GM12878 (cell line): ENCODE data around the gene TRRAP. TPM values are rescaled to one million over a fixed set of nuclear protein-coding genes. Genes with fewer than 3 reads are reported as not detected.
A peak's percentile ranks its signal among the peaks of the same experiment; 100 is the strongest.

ENCODE experiments used
- ATAC-seq: fragments of 200-7000 bp; cut with Tn5 transposase; 3 replicates; pipeline ENCODE4 v1.9.1; 2020; ENCODE audit warnings: mild to moderate bottlenecking, moderate library complexity
- BruUV-seq: library from RNA; stranded (reverse); fragments of 400-500 nt; replicated peaks from 2 replicates; lab custom pipeline; 2021; lab: Mats Ljungman, UMichigan
- CTCF ChIA-PET: fragments of 300-600 bp; sonication (Branson Sonifier 250); formaldehyde crosslinking; extraction: SDS; loops from one replicate; lab custom pipeline; 2021; ENCODE audit warnings: inconsistent platforms; lab: Yijun Ruan, JAX
- POLR2A ChIA-PET: fragments of 350-600 bp; formaldehyde crosslinking; extraction: SDS; loops from one replicate; lab custom pipeline; 2021; ENCODE audit warnings: inconsistent platforms; lab: Charles Lee
- RAD21 ChIA-PET: fragments of 300-600 bp; sonication (Branson Sonifier 250); formaldehyde crosslinking; loops from one replicate; lab custom pipeline; 2023; ENCODE audit warnings: antibody characterized with exemption; ENCODE audit not compliant: unreplicated experiment; lab: Charles Lee
- SMC1A ChIA-PET: fragments of 300-600 bp; sonication (Branson Sonifier 250); formaldehyde crosslinking; loops from one replicate; lab custom pipeline; 2023; ENCODE audit not compliant: unreplicated experiment, uncharacterized antibody; lab: Charles Lee
- DNase-seq: peaks from one replicate; pipeline ENCODE4 v3.0.0-alpha.2; 2011; ENCODE audit warnings: low read depth, low spot score
- FAIRE-seq: peaks from 3 replicates; lab custom pipeline; 2011; peaks lifted over from hg19 to GRCh38; lab: Jason Lieb, UNC
- H2AFZ ChIP-seq: 2 replicates; pipeline ENCODE4 v1.6.0; 2011; ENCODE audit warnings: low read depth, low read length, control low read depth; ENCODE audit not compliant: control insufficient read depth
- H3K27ac ChIP-seq: 2 replicates; pipeline ENCODE4 v1.5.1; 2011; ENCODE audit warnings: control low read depth; ENCODE audit not compliant: control insufficient read depth, insufficient read depth
- H3K27me3 ChIP-seq, 2 experiments: replicated peaks in 1 of 2; 2 replicates each; pipeline versions ENCODE4 v1.6.0 to v1.6.1; 2011; ENCODE audit warnings: low read length in 1 of 2; ENCODE audit not compliant: control insufficient read depth in 2 of 2, insufficient read depth in 2 of 2
- H3K36me3 ChIP-seq, 2 experiments: 2 replicates each; pipeline ENCODE4 v1.5.1; 2011; ENCODE audit warnings: low read length in 1 of 2; ENCODE audit not compliant: control insufficient read depth in 2 of 2, insufficient read depth in 2 of 2
- H3K4me1 ChIP-seq: 2 replicates; pipeline ENCODE4 v1.6.1; 2011; ENCODE audit warnings: mild to moderate bottlenecking, low read length, moderate library complexity, mixed read lengths; ENCODE audit not compliant: control insufficient read depth, insufficient read depth
- H3K4me2 ChIP-seq: 2 replicates; pipeline ENCODE4 v1.6.0; 2011; ENCODE audit warnings: control low read depth; ENCODE audit not compliant: control insufficient read depth, insufficient read depth
- H3K4me3 ChIP-seq: fragments of 200-600 bp; sonication (generic); 2 replicates; pipeline ENCODE4 v1.5.1; 2016
- H3K79me2 ChIP-seq: 2 replicates; pipeline ENCODE4 v1.6.0; 2011; ENCODE audit warnings: low read length; ENCODE audit not compliant: control insufficient read depth, insufficient read depth
- H3K9ac ChIP-seq: 2 replicates; pipeline ENCODE4 v1.8.0; 2011; ENCODE audit warnings: low read length, control low read depth, mixed read lengths; ENCODE audit not compliant: control insufficient read depth, insufficient read depth
- H3K9me3 ChIP-seq: replicated peaks from 3 replicates; pipeline ENCODE4 v1.5.1; 2011; ENCODE audit warnings: mild to moderate bottlenecking, low read length; ENCODE audit not compliant: control insufficient read depth, insufficient read depth
- H4K20me1 ChIP-seq: 2 replicates; pipeline ENCODE4 v1.6.0; 2011; ENCODE audit not compliant: control insufficient read depth, insufficient read depth
- EP300 ChIP-seq, 2 experiments: fragments of 150-350 bp in 1 of 2; IDR thresholded peaks; 2 replicates each; pipeline ENCODE4 v1.6.1; 2011 to 2012; ENCODE audit warnings: low read depth in 2 of 2, low read length in 2 of 2, borderline replicate concordance in 1 of 2, improper control_type of control experiment in 1 of 2, inconsistent platforms in 1 of 2; ENCODE audit not compliant: control insufficient read depth in 1 of 2
- RB1 ChIP-seq: fragments of 450-650 bp; formaldehyde crosslinking; IDR thresholded peaks from 2 replicates; pipeline ENCODE4 v1.6.1; 2017; ENCODE audit warnings: mild to moderate bottlenecking, borderline replicate concordance
- RBBP5 ChIP-seq: fragments of 200-600 bp; sonication (generic); conservative IDR thresholded peaks from 2 replicates; pipeline ENCODE4 v1.6.1; 2016
- WGBS: methylation state at CpG from one replicate; pipeline ENCODE4 v1.1.6; 2016; ENCODE audit warnings: low lambda C conversion rate; ENCODE audit not compliant: insufficient replicate concordance, insufficient coverage; ENCODE audit errors: missing lambda C conversion rate; 5-methylcytosine and 5-hydroxymethylcytosine counted together
- in situ Hi-C: fragments of 300-500 bp; cut with MboI; formaldehyde crosslinking; loops from 9 replicates; pipeline ENCODE4 v1.14.3; 2018; ENCODE audit warnings: mixed read lengths
- intact Hi-C: fragments of 100-400 bp; cut with micrococcal nuclease; formaldehyde crosslinking; loops from one replicate; pipeline ENCODE4 v1.14.2; 2022; ENCODE audit not compliant: unreplicated experiment
- polyA plus RNA-seq, 11 experiments: library from polyadenylated mRNA; depleted of rRNA in 4 of 11; unstranded in 6 of 11; stranded (reverse) in 5 of 11; fragments of >200 nt; fragmentation: Nextera tagmentation in 4 of 11; fragmentation: Illumina TruSeq in 1 of 11; extraction: Ambion mirVana in 4 of 11; extraction: Trizol in 1 of 11; gene quantifications; 1 replicate in 1 of 11; 2 replicates in 10 of 11; pipeline versions ENCODE4 v1.2.1 to v1.2.3, GENCODE V29; 2011 to 2016; ENCODE audit warnings: inconsistent platforms in 2 of 11, missing spikeins in 2 of 11, low read depth in 1 of 11
- total RNA-seq, 4 experiments: library from RNA; depleted of rRNA in 3 of 4; stranded (reverse); fragments of >200 nt in 3 of 4; fragmentation: Illumina TruSeq in 1 of 4; extraction: Trizol in 1 of 4; gene quantifications; 2 replicates each; pipeline versions ENCODE4 v1.2.1 to v1.2.3, GENCODE V29; 2013 to 2021
- TF ChIP-seq, protein P1 (sequence below): fragments of 450-650 bp; IDR thresholded peaks from 2 replicates; pipeline ENCODE4 v1.6.1; 2016; ENCODE audit warnings: mild to moderate bottlenecking, moderate library complexity, borderline replicate concordance
- TF ChIP-seq, protein P2 (sequence below): fragments of 450-650 bp; IDR thresholded peaks from 2 replicates; pipeline ENCODE4 v1.6.1; 2017; ENCODE audit warnings: mild to moderate bottlenecking, moderate library complexity
- TF ChIP-seq, protein P3 (sequence below): fragments of 150-350 bp; IDR thresholded peaks from 2 replicates; pipeline ENCODE4 v1.6.1; 2014; ENCODE audit warnings: mild to moderate bottlenecking, low read depth, low read length
- TF ChIP-seq, protein P4 (sequence below): IDR thresholded peaks from 2 replicates; pipeline ENCODE4 v1.6.1; 2012; ENCODE audit warnings: low read length, inconsistent platforms

TRRAP gene
- total and polyA plus RNA-seq, 10 of the 15 experiments (the other 5 are each of a cell fraction or from before 2014, with no cell fraction given) = 1.1 to 39.3 (median 8.5) TPM

DNA sequence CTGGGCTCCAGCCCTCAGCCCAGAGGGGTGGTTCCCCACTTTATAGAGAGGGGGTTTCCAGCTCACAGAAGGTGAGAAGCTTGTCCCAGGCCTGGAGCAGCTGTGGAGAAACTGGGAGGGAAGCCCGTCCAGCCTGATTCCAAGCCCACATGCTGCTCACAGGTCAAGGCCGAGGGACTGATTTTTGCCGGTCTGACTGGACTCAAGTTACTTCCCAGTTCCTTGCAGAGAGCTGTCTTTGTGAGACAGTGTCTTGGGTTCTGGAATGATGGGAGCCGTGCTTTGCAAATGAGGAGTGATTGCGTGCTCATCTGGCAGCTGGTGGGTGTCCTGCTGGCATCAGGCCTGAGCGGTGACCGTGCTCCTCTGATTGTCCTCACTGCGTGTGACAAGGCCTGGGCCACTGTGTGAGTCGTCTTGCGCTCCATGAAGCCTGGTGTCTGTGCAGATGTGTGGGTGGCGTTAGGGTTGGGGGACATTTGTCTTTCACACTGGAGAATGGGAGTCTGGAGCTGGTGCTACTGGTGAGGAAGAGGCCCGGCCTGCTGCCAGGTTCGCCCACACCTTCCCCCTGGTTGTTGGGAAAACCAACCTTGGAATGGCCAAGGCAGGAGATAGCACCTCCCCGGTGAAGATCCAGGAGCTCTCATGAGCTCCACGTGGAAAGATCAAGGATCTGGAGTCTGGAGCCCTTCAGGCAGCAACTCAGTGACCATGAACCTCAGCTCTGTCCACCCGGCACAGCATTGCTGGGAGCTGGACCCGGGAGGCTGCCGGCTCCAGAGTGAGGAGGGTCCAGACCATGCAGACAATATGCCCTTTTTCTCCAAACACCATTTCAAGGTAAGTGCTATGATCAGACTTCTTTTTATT, 136.0 kb downstream of the TRRAP start (continued):
- TF ChIP-seq, protein P1, sequence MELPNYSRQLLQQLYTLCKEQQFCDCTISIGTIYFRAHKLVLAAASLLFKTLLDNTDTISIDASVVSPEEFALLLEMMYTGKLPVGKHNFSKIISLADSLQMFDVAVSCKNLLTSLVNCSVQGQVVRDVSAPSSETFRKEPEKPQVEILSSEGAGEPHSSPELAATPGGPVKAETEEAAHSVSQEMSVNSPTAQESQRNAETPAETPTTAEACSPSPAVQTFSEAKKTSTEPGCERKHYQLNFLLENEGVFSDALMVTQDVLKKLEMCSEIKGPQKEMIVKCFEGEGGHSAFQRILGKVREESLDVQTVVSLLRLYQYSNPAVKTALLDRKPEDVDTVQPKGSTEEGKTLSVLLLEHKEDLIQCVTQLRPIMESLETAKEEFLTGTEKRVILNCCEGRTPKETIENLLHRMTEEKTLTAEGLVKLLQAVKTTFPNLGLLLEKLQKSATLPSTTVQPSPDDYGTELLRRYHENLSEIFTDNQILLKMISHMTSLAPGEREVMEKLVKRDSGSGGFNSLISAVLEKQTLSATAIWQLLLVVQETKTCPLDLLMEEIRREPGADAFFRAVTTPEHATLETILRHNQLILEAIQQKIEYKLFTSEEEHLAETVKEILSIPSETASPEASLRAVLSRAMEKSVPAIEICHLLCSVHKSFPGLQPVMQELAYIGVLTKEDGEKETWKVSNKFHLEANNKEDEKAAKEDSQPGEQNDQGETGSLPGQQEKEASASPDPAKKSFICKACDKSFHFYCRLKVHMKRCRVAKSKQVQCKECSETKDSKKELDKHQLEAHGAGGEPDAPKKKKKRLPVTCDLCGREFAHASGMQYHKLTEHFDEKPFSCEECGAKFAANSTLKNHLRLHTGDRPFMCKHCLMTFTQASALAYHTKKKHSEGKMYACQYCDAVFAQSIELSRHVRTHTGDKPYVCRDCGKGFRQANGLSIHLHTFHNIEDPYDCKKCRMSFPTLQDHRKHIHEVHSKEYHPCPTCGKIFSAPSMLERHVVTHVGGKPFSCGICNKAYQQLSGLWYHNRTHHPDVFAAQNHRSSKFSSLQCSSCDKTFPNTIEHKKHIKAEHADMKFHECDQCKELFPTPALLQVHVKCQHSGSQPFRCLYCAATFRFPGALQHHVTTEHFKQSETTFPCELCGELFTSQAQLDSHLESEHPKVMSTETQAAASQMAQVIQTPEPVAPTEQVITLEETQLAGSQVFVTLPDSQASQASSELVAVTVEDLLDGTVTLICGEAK = no peak

DNA sequence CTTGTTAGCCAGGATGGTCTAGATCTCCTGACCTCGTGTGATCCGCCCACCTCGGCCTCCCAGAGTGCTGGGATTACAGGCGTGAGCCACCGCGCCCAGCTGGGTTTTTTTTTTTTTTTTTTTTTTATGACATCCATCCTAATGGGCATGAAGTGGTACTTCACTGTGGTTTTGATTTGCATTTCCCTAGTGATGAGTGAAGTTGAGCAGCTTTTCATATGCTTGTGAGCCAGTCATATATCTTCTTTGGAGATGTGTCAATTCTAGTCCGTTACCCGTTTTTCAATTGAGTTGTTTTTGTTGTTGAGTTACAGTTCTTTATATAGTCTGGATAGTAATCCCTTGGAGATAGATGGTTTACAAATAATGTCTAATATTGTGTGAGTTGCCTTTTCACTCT, 137.9 kb downstream of the TRRAP start:
- ATAC-seq = no peak
- Histone ChIP-seq H3K4me3 (no peak overlapping the region), H4K20me1 (no peaks in the 10 kb centered on the region)
- TF ChIP-seq EP300 (IDR thresholded peaks at IDR 0.05; ENCODE audit: borderline replicate concordance in 1 of 2, control insufficient read depth in 1 of 2, low read depth in 2 of 2, low read length in 2 of 2) (no peak), RBBP5 (no peak), RB1 (no peak)
- TF ChIP-seq, protein P2, sequence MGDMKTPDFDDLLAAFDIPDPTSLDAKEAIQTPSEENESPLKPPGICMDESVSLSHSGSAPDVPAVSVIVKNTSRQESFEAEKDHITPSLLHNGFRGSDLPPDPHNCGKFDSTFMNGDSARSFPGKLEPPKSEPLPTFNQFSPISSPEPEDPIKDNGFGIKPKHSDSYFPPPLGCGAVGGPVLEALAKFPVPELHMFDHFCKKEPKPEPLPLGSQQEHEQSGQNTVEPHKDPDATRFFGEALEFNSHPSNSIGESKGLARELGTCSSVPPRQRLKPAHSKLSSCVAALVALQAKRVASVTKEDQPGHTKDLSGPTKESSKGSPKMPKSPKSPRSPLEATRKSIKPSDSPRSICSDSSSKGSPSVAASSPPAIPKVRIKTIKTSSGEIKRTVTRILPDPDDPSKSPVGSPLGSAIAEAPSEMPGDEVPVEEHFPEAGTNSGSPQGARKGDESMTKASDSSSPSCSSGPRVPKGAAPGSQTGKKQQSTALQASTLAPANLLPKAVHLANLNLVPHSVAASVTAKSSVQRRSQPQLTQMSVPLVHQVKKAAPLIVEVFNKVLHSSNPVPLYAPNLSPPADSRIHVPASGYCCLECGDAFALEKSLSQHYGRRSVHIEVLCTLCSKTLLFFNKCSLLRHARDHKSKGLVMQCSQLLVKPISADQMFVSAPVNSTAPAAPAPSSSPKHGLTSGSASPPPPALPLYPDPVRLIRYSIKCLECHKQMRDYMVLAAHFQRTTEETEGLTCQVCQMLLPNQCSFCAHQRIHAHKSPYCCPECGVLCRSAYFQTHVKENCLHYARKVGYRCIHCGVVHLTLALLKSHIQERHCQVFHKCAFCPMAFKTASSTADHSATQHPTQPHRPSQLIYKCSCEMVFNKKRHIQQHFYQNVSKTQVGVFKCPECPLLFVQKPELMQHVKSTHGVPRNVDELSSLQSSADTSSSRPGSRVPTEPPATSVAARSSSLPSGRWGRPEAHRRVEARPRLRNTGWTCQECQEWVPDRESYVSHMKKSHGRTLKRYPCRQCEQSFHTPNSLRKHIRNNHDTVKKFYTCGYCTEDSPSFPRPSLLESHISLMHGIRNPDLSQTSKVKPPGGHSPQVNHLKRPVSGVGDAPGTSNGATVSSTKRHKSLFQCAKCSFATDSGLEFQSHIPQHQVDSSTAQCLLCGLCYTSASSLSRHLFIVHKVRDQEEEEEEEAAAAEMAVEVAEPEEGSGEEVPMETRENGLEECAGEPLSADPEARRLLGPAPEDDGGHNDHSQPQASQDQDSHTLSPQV = no peak
- TF ChIP-seq, protein P3, sequence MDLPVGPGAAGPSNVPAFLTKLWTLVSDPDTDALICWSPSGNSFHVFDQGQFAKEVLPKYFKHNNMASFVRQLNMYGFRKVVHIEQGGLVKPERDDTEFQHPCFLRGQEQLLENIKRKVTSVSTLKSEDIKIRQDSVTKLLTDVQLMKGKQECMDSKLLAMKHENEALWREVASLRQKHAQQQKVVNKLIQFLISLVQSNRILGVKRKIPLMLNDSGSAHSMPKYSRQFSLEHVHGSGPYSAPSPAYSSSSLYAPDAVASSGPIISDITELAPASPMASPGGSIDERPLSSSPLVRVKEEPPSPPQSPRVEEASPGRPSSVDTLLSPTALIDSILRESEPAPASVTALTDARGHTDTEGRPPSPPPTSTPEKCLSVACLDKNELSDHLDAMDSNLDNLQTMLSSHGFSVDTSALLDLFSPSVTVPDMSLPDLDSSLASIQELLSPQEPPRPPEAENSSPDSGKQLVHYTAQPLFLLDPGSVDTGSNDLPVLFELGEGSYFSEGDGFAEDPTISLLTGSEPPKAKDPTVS = no peak
- TF ChIP-seq, protein P4, sequence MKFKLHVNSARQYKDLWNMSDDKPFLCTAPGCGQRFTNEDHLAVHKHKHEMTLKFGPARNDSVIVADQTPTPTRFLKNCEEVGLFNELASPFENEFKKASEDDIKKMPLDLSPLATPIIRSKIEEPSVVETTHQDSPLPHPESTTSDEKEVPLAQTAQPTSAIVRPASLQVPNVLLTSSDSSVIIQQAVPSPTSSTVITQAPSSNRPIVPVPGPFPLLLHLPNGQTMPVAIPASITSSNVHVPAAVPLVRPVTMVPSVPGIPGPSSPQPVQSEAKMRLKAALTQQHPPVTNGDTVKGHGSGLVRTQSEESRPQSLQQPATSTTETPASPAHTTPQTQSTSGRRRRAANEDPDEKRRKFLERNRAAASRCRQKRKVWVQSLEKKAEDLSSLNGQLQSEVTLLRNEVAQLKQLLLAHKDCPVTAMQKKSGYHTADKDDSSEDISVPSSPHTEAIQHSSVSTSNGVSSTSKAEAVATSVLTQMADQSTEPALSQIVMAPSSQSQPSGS = no peak
- TF ChIP-seq, all 136 proteins: peak for 0
- DNase-seq (no peak), FAIRE-seq (no peak)
- POLR2A ChIA-PET = no interaction called here
- H3K4me2 ChIP-seq = no peak overlapping the region
- no peaks in the 10 kb centered on the region; the same call in 2 of the 3 replicates for H3K9me3 ChIP-seq
- peaks cover 24 to 38% of the 10 kb centered on the region in 2 experiments for H3K36me3 ChIP-seq
- H3K4me1 ChIP-seq = no peaks in the 10 kb centered on the region
- RAD21 ChIA-PET = no interaction called here
- no peaks in the 10 kb centered on the region for H3K27me3 ChIP-seq
- peak overlapping the region; percentile 19; the same call in 1 of the 2 replicates for H3K27ac ChIP-seq
- no TSS peak for BruUV-seq
- in situ Hi-C loops = no loop called here
- no peak overlapping the region for H3K9ac ChIP-seq
- SMC1A ChIA-PET = interaction anchor here (1.0 to 1.3 kb wide), 2 partner anchors 10 to 22 kb away, joined by 3 to 5 read pairs; no protein-coding TSS in a partner anchor
- CTCF ChIA-PET = no interaction called here
- no peaks in the 10 kb centered on the region for H3K79me2 ChIP-seq
- intact Hi-C loops = no loop called here
- WGBS = 6% methylated on average over 8 of the region's 8 CpGs
- H2AFZ ChIP-seq = no peak overlapping the region
